Hepatocyte (in vitro differentiated cells): ENCODE data around the gene TNP2. TPM values are rescaled to one million over a fixed set of nuclear protein-coding genes. Genes with fewer than 3 reads are reported as not detected.

Experiments used
- DNase-seq: peaks from one replicate; pipeline ENCODE4 v3.0.0-alpha.2; 2016; ENCODE audit warnings: low spot score
- H2AFZ ChIP-seq: fragments of 200-600 bp; sonication (generic); 2 replicates; pipeline ENCODE4 v1.6.0; 2016; ENCODE audit warnings: antibody characterized with exemption, mild to moderate bottlenecking
- H3K27ac ChIP-seq: fragments of 200-600 bp; sonication (generic); 2 replicates; pipeline ENCODE4 v1.5.1; 2016; ENCODE audit warnings: mild to moderate bottlenecking
- H3K27me3 ChIP-seq: fragments of 200-600 bp; sonication (generic); 2 replicates; pipeline ENCODE4 v1.6.1; 2016
- H3K36me3 ChIP-seq: fragments of 200-600 bp; sonication (generic); replicated peaks from 2 replicates; pipeline ENCODE4 v1.5.1; 2016; ENCODE audit warnings: low read depth; ENCODE audit not compliant: insufficient read depth
- H3K4me1 ChIP-seq: fragments of 200-600 bp; sonication (generic); 2 replicates; pipeline ENCODE4 v1.5.1; 2016; ENCODE audit warnings: mild to moderate bottlenecking, moderate library complexity; ENCODE audit not compliant: insufficient read depth
- H3K4me2 ChIP-seq: fragments of 200-600 bp; sonication (generic); 2 replicates; pipeline ENCODE4 v1.6.0; 2016
- H3K4me3 ChIP-seq: fragments of 200-600 bp; sonication (generic); 2 replicates; pipeline ENCODE4 v1.5.1; 2016; ENCODE audit warnings: mild to moderate bottlenecking
- H3K79me2 ChIP-seq: fragments of 200-600 bp; sonication (generic); 2 replicates; pipeline ENCODE4 v1.6.0; 2017; ENCODE audit warnings: mild to moderate bottlenecking
- H3K9me2 ChIP-seq: fragments of 200-600 bp; sonication (generic); replicated peaks from 2 replicates; pipeline ENCODE4 v1.6.0; 2017; ENCODE audit warnings: mild to moderate bottlenecking; ENCODE audit not compliant: insufficient read depth
- H3K9me3 ChIP-seq: fragments of 200-600 bp; sonication (generic); 2 replicates; pipeline ENCODE4 v1.5.1; 2016; ENCODE audit warnings: low read depth, mild to moderate bottlenecking
- H4K20me1 ChIP-seq: fragments of 200-600 bp; sonication (generic); 2 replicates; pipeline ENCODE4 v1.6.0; 2016; ENCODE audit warnings: mild to moderate bottlenecking; ENCODE audit not compliant: insufficient read depth, poor library complexity, severe bottlenecking
- EZH2 ChIP-seq: fragments of 200-600 bp; sonication (generic); IDR thresholded peaks from 2 replicates; pipeline ENCODE4 v1.6.1; 2016; ENCODE audit warnings: antibody characterized with exemption, mild to moderate bottlenecking, borderline replicate concordance
- EZH2phosphoT487 ChIP-seq: fragments of 200-600 bp; sonication (generic); IDR thresholded peaks from one replicate; pipeline ENCODE4 v1.6.1; 2018; ENCODE audit warnings: antibody characterized with exemption, mild to moderate bottlenecking, low read depth, moderate library complexity; ENCODE audit not compliant: unreplicated experiment, severe bottlenecking
- WGBS: methylation state at CpG from one replicate; pipeline ENCODE4 v1.1.6; 2016; ENCODE audit warnings: low lambda C conversion rate; ENCODE audit errors: missing lambda C conversion rate; 5-methylcytosine and 5-hydroxymethylcytosine counted together
- polyA plus RNA-seq: library from polyadenylated mRNA; unstranded; fragments of >200 nt; fragmentation: Nextera tagmentation; extraction: Ambion mirVana; gene quantifications from 2 replicates; pipeline ENCODE4 v1.2.1, GENCODE V29; 2016
- total RNA-seq: library from RNA; depleted of rRNA; stranded (reverse); fragments of >200 nt; gene quantifications from 2 replicates; pipeline ENCODE4 v1.2.3, GENCODE V29; 2014
- TF ChIP-seq, protein P1 (sequence below): fragments of 200-600 bp; sonication (generic); IDR thresholded peaks from 2 replicates; pipeline ENCODE4 v1.5.1; 2016; ENCODE audit warnings: antibody characterized with exemption, mild to moderate bottlenecking; ENCODE audit not compliant: poor library complexity

TNP2 gene
- total and polyA plus RNA-seq, 2 experiments from 2014 or later, result not detected

GRCh38 chr16:11277607-11278337 lies 8.6 kb upstream of the TNP2 start:
- Histone ChIP-seq H4K20me1 (no peaks in the 10 kb centered on the region), H3K4me1 (peaks cover 15% of the 10 kb centered on the region), H2AFZ (no peak overlapping the region), H3K4me3 (no peak overlapping the region), H3K79me2 (no peaks in the 10 kb centered on the region), H3K27ac (no peak overlapping the region), H3K36me3 (no peaks in the 10 kb centered on the region), H3K9me3 (no peaks in the 10 kb centered on the region), H3K9me2 (no peaks in the 10 kb centered on the region), H3K27me3 (no peaks in the 10 kb centered on the region), H3K4me2 (no peak overlapping the region)
- no peak for DNase-seq
- TF ChIP-seq EZH2, result no peak
- TF ChIP-seq, protein P1, sequence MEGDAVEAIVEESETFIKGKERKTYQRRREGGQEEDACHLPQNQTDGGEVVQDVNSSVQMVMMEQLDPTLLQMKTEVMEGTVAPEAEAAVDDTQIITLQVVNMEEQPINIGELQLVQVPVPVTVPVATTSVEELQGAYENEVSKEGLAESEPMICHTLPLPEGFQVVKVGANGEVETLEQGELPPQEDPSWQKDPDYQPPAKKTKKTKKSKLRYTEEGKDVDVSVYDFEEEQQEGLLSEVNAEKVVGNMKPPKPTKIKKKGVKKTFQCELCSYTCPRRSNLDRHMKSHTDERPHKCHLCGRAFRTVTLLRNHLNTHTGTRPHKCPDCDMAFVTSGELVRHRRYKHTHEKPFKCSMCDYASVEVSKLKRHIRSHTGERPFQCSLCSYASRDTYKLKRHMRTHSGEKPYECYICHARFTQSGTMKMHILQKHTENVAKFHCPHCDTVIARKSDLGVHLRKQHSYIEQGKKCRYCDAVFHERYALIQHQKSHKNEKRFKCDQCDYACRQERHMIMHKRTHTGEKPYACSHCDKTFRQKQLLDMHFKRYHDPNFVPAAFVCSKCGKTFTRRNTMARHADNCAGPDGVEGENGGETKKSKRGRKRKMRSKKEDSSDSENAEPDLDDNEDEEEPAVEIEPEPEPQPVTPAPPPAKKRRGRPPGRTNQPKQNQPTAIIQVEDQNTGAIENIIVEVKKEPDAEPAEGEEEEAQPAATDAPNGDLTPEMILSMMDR, result no peak
- no peak for TF ChIP-seq EZH2phosphoT487
- WGBS, result 90% methylated on average over 12 of the region's 12 CpGs

- Histone ChIP-seq H3K27me3 (no peaks in the 10 kb centered on the region), H3K36me3 (no peaks in the 10 kb centered on the region), H3K79me2 (no peaks in the 10 kb centered on the region), H3K9me2 (no peaks in the 10 kb centered on the region), H3K4me2 (no peak overlapping the region), H3K4me1 (peaks cover 15% of the 10 kb centered on the region), H3K9me3 (no peaks in the 10 kb centered on the region), H3K4me3 (no peak overlapping the region), H3K27ac (no peak overlapping the region), H4K20me1 (no peaks in the 10 kb centered on the region), H2AFZ (no peak overlapping the region)
- DNase-seq, result no peak
- TF ChIP-seq EZH2, result no peak
- TF ChIP-seq, protein P1, result no peak
- no peak for TF ChIP-seq EZH2phosphoT487
- WGBS, result 91% methylated on average over 11 of the region's 11 CpGs
Observed at GRCh38 chr16:11276896-11277593, 7.9 kb upstream of the TNP2 start.

DNA sequence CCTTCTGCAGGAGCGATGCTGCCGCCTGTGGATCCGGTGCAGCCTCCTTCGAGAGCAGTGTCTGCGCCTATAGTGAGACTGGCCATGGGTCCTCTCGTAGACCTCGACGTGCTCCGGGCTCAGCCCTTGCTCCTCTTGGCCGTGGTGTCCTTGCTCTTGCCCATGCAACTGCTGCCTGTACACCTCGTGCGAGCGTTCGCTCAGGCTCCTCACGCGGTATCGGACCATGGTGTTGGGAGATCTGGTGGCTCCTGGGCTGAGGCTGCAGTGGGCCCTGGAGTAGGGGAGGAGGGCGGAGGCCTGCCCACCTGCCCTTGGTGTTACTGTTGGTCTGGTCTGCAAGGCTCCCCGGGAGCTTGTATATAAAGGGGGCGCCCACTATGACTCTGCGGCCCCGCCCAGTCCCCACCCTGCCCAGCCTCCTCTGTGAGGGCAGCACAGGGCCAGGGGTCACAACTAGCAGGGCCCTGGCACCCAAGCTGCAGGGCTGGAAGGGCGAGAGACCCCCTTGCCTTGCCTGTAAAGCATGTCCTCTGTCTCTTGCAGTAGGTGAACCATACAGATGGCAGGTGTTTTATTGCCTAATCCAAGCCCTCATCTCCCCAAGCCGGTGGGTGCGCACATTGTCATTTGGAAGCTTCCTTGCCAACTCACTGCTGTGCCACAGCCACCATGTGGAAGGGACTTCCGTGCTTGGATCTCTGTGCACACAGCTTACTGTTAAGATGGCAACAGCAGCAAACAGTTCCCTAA lies 7.2 kb upstream of the TNP2 start, which contains the start of gene PRM2:
Gene PRM2 (minus strand): TSS at position 338 of the 753 bp plus-strand sequence. CDS start 110 bp downstream, at position 228.
- DNase-seq, result no peak
- peaks cover 15% of the 10 kb centered on the region for H3K4me1 ChIP-seq
- WGBS, result 98% methylated on average over 15 of the region's 26 CpGs
- no peak for TF ChIP-seq EZH2phosphoT487
- TF ChIP-seq, protein P1, result no peak
- no peak for TF ChIP-seq EZH2
- H3K79me2 ChIP-seq, result no peaks in the 10 kb centered on the region
- H2AFZ ChIP-seq, result no peak within 1 kb of the TSS
- no peaks in the 10 kb centered on the region for H3K27me3 ChIP-seq
- H3K4me3 ChIP-seq, result no peak within 1 kb of the TSS
- H3K9me3 ChIP-seq, result no peaks in the 10 kb centered on the region
- no peak within 1 kb of the TSS for H3K4me2 ChIP-seq
- H3K27ac ChIP-seq, result no peak within 1 kb of the TSS
- no peaks in the 10 kb centered on the region for H3K9me2 ChIP-seq
- no peaks in the 10 kb centered on the region for H4K20me1 ChIP-seq
- no peaks in the 10 kb centered on the region for H3K36me3 ChIP-seq
